Measurements from ENCODE around the gene CTNND1.
A peak's percentile ranks its signal among the peaks of the same experiment; 100 is the strongest.

CTNND1 gene

DNA sequence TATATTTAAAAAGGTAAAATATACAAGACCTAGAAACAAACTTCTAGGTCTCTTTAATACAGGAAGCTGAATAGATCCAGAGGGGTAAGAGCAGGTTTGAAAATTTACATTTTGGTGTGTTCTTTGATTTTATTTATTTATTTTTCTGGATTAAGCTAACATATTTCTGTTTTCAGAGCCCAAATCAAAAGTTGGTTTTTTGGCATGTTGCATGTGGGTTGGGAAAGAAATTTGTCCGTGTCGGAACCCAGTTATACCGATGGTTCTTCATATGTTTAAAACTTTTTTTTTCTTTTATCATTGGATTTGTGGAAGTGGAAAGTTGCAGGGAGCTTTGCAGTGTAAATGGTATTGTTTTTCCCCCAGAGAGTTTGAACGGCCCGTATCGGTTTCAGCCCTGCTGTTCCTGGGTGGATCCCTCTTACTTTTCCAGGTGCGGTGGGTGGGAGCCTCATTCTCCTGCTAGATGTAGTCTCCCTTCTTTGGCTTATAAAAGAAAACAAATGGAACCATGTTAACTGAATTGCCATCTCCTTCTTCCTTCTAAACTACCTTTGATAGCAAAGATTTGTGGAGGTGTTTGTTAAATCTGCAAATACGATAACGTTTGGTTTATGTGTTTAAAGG lies 746 bp downstream of the CTNND1 start:
- no peak for DNase-seq

DNA sequence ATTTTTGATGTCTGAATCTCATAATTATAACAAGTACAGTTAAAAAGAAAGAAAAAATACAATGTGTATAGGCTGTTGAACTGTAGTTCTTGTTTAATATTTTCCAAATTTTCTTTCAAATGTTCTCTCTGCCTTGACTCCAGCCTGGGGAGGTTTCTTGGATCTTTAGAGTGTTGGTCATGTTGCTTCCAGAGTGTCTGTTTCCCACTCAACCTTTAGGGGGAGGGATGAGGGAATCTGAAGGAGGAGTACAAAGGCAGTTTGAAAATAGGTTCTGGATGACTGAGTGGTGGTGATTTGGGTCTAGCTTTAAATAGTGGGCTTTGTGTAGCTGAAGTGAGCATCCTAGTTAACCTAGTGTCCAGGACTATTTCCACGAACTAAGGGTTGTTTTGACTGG lies 2.0 kb downstream of the CTNND1 start:
- DNase-seq: no peak

DNA sequence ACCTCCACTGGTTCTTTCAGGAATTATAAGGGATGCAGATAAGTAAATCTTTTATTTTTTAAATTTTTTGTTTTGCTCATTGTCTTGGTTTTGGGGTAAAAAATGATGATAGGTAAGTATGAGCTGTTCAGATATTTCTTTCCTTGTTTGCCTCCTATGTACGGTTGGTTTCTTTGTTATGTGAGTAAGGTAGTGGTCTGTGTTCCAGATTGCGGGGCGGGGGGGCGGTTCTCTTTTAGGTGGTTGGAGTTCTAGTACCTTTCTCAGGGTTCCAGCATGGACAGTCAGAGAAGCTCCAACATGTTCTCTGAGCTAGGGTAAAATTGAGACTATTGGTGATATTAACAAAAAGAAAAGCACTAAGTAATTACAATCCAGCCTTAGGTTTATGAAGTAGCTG lies 2.4 kb downstream of the CTNND1 start:
- DNase-seq: no peak

DNA sequence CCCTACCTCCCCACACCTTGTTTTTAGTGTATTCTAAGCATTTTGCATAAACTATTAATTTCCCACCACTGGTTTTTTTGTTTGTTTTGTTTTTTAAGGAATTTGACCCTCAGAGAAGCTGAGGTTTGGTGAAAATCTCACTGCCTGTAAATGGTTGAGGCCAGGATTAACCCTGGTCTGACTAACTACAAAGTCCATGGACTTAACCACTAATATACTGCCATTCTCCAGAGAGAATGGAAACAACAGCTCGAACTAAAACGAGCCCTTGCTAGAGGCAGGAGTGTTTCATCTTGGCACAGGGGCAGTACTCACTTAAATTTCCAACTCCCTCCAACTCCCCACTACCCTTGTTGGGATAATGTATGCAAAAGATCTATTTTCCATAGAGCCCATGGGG lies 3.0 kb downstream of the CTNND1 start:
- no peak for DNase-seq

DNA sequence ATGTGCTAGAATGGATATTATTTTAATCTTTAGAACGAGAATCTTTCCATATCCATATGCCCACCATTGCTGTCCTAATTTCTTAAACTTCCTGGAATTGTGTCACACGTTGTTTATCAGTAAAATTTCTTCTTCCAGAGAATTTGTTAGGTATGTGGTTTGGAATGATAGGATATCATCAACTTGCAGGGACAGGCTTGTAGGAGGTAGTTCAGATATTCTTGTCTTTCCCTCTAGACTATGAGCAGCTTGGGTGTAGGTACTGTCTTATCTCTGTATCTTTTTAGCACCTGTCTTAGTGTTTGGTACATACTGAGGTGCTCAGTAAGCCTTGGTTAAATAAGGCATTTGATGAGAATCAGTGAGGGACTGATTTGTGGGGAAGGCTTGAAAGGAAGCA lies 3.4 kb downstream of the CTNND1 start:
- DNase-seq: no peak

DNA sequence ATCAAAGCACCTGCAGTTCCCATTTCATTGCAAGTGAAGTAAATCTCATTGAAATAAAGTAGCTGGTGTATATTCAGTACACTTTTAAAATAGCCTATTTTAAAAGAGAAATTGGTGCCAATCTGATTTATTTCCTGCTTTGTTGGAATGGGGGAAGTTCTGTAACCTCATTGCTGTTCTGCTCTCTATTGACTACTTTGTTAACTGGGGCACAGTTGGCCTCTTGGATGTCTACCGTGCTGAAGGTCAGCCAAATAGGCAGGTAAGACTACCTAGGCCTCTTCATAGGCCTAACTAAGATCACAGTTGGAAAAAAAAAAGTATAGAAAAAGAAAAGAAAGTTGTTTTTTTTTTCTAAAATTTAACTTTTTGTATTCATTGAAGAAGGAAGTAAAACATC lies 9.2 kb downstream of the CTNND1 start:
- DNase-seq: no peak

DNA sequence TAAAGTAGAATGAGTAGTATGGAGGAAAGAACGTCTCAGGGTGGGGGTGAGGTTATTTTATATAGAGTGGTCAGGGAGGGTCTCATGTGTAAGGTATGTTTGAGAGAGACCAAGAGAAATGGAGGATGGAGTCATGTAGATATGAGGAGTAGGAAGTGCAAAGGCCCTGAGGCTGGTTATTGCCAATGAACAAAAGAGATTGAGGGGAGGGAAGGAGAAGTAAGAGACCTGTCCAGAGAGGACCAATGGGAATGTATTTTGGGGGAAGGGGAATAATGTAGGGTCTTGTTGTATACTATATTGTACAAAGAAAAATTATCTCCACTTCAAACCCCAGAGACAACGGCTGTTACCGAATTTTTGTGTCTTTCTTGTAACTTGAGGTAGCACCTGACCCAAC lies 9.8 kb downstream of the CTNND1 start:
- no peak for DNase-seq

DNA sequence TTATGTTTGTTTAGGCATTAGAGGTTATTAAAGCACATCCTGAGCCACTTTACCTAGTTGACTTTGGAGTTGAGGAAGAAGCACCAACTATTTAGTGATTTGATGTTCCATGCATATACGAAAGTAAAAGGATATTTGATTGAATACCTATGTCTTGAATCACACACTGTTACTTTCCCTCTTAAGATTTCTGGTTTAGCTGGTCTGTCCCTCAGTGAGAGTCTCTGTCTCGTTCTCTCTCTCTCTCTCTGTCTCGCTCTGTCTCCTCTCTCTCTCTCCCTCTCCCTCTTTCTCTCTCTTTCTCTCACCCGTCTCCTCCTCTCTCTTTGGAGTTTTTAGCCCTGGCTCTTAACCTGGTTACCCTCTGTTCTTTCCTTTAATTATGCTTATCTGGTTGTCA lies 11.0 kb downstream of the CTNND1 start:
- DNase-seq: no peak

DNA sequence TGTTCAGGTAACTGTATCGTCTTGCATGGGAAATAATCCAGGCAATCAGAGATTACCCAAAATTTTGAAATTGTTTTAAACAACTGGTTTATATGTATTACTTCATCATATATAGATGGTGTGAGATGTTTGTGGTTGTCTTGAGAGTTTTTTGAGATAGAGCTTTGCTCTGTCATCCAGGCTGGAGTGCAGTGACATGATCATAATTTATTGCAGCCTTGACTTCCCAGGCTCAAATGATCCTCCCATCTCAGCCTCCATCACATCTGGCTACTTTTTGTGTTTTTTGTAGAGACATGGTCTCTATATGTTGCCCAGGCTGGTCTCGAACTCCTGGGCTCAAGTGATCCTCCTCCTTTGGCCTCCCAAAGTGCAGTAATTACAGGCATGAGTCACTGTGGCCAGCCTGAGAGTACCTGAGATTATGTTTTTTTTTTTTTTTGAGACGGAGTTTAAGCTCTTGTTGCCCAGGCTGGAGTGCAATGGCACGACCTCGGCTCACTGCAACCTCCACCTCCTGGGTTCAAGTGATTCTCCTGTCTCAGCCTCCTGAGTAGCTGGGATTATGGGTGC lies 11.5 kb downstream of the CTNND1 start:
- no peak for DNase-seq

DNA sequence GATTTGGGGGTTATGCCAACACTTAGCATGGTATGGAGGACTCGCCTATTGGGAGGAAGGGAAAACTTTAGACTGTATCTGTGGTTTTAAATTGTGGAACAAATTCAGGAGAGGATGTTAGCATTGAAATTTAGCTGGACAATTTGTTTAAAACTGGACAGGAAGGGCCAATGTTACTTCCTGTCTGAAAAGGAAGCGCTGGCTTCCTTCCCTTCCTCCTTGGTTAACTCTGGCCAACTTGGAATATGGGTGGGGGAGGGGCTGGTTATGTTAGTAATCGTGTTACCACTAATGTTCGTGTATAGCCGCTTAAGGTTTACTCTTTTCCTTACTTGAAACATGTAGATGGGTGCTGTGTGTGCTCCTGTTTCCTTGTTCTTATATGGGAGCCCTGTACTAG lies 13.9 kb downstream of the CTNND1 start:
- DNase-seq: no peak

DNA sequence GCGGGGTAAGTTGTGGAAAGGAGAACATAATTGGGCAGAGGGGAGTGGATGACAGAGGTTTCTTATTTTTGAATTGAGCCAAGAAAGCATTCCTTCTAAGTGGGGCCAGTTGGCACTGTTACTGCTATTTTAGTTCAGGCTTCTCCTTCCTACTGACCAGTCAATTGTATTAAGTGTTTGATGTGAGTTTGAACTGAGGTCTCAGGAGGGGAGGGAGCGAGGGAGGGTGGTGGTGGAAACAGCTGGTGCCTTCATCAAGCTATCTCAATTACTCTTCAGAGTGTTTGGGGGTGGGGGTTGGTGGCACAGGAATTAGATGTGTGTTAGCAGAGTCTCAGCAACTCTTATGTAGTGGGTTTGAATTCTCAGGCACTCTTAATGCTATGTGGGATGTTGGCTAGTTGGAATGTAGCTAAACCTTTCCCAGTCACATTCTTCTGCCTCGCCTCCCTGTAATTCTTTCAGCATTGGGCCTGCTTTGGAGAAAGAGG lies 14.5 kb downstream of the CTNND1 start:
- no peak for DNase-seq

DNA sequence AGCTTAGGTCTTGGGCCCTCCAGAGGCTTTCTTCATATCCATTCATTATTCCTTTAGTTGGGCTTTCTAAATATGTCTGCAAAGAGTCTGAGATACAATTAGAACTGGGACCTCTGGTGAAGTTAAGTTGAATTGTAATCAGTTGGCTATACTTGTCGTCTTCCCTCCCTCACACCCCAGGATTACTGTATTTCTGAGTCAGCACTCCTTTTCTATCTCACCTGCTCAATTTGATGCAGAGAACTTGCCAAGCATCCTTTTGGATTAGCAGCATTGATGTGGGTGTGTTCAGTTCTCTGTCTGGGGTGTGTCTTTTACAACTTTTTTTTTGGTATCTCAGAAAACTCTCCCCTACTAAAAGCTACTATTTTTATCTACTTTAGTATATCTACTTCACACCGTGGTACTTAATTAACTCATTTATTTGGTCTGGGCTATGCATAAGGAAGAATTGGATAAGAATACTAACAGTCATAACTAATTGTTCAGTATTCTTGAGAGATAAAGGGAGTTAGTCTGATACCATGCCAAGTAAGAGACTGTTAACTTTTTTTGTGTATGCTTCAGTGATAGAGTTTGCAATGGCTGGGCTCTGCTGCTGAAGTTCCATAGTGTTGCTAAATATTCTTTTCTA lies 15.1 kb downstream of the CTNND1 start:
- DNase-seq: no peak

DNA sequence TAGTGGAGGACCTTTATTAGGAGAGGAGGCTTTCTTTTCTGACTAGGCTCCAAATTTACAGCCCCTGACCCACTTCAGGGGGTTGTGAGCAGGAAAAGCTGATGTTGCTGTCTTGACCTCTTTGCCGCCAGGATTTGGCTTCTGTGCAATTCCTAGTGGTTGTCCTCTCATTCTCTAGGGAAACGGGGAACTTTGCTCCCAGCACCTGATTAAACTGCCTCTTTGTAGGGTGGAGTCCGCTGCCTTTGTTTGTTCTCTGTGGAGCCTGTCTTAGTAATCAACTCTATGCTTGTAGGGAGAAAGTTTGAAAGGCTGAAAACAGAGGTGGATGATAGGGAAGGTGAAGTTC lies 16.3 kb downstream of the CTNND1 start:
- no peak for DNase-seq

DNA sequence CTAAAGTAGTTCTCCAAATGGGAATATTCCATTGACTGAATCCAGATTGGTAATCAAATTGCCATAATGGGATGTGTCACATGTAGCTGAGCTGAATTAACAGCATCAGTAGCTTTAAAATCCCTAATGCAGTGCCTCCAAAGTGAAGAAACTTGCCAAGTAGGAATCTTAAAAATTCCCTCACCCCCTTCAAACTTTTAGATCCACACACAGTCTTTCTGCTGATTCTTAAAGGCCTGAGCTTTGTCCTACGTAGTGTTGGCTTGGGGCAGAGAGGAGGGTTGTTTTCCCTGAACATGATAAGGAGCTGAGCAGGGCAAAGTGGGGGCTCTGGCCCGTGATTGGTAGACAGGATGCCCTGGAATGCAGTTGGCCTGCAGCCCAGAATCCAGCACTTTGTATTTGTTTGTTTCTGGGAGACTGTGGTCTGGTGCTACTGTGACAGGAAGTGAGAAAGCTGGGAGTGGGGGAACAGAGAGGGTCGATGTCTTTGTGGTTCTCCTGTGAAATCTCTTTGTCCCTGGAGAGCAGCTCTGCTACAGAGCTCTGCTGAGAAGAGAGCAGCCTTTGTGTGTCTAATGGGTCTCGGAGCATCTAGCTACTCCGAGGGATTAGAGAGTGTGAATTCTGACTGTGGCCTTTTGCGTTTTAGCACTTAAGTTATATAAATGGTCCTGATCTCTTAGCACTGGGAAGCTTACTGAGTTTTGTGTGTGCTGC lies 16.9 kb downstream of the CTNND1 start:
- peak; percentile 78 for DNase-seq

DNA sequence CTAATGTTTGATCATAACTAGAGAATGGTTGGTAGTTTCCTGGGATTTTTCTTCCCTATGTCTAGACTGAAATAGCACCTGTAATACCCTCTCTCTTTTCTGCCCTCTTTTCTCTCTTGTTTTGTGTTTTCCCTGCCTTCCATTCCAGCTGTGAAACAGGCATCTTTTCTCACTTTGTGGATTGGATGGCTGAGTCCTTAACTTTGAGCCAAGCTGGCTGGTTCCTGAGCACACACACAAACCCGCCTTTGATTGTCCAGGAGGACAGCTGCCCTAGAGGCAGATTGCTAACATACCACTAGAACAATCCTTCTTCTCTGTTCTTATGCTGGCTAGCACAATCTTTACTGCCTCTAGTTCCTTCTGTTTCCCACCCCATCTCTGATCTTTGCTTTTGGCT lies 17.7 kb downstream of the CTNND1 start:
- DNase-seq: no peak

DNA sequence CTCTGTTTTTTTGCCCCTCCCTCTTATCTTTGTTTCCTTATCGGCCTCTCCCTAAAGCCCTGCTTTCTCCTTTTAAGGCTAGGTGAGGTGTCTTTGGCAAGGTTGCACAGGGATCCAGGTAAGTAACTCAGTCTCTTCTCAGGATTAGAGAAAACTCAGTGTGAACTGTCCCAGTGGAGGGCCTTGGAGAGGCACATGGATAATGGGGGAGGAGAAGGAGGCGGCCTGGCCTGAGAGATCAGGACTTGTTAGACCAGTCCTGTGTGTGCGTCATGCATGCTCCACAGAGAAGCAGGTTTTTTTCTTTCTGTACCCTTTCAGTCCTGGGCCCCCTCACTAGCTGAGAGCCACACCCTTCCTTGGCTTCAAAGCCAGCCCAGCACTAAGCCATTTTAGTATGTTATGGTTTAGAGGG lies 19.9 kb downstream of the CTNND1 start:
- DNase-seq: no peak

DNA sequence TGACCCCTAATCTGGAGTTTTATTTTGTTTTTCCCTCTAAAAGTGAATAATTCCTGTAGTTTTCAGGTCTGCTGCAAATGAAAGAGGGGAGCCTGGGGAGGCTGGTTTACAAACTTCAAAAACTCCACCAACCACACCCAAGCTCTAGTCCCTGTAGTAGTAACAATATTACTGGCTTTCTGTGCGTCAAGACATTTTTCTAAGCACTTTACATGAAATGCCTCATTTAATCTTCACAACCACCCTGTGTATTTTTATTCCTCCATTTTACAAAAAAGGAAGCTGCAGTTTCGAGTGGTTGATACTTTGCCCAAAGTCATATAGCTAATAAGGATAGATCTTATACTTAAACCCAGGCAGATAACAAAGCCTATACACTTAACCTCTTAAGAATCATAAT lies 23.5 kb downstream of the CTNND1 start:
- no peak for DNase-seq

DNA sequence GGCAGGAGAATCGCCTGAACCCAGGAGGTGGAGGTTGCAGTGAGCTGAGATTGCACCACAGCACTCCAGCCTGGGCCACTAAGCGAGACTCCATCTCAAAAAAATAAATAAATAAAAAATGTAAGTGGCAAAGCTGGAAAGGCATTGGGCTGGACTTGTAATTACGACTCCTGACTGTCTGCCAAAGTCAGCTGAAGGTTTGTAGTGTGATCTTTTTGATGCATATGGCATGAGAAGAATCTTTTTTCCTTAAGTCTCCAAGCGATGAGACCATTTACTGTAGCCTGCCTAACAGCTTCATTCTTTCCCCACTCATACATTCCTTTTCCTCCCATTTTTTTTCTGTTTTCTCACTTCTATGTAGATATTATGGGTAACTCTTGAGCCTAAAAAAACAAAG lies 24.8 kb downstream of the CTNND1 start:
- DNase-seq: no peak

DNA sequence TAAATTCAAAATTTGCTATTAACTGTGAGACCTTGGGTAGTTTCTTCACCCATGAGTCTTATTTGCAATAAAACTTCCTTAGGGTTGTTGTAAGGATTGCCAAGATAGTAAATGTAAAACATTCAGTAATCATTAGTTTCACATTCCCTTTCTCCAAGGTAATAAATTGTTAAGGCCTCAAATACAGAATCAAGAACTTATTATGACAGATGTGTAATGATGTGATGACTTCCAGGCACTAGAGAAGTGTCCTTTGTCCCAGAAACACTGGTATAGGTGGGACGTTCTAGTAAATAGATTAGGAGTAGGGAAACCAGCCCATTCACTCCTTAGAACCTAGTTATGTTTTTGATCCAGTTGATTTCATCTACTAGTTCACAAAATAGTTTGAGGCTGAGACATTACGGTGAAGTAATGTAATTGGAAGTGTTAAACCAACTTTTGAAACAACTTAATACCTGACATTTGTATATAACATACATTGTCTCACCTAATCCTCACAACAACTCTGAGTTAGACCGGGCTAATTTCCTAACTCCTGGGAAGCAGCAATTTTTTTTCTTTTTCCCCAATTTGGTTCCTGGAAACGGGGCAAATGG lies 25.5 kb downstream of the CTNND1 start:
- no peak for DNase-seq

DNA sequence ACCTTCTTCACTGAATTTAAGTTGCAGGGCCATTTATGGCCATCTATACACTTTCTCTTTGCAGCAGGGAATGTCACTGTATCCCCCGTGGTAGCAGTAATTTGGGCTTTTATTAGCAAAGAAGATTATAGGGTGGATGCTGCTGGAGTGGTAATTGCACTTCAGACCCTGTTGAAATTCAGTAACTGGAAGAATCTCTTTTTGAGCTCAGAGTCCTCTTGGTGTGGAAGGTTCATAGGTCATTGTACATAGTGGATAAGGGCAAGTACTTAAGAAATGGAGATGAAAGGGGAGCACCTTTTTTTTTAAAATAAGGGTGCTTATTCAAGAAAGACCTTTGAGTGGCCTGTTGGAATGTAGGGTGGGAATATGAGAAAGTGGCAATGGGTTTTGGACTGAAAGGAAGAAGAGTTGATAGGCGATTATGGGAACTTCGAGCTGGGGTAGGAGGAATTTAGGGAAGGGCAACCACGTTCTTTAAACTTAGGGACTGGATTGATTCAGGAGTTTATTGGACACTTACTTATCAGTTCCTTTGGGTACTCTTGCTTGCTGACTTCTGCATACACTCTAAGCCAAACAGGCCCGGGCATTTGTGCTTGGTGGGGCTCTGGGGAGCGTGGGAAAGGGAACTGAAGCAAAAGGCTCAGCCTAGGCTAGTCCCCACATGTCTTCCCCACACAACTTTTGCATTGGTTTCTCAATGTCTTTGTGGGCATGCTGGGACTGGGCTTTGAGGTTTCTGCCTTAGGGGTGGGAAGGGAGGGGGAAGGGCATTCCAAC lies 26.5 kb downstream of the CTNND1 start:
- DNase-seq: no peak

DNA sequence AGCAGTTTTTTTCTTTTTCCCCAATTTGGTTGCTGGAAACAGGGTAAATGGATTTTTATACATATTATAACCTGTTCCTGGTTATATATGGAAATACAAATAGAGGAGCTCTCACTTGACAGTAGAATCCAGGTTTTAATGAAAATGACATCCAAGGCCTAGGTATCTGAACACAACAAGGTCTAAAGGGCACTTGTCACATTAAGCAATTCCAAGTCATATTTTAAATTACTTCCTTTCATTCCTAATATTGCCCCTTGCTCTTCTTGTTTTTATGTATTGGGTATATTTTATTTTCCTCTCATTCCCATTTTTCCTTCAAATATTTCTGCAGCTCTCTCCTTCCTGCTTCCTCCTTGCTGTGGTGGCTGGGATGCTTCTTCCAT lies 27.1 kb downstream of the CTNND1 start:
- DNase-seq: no peak

DNA sequence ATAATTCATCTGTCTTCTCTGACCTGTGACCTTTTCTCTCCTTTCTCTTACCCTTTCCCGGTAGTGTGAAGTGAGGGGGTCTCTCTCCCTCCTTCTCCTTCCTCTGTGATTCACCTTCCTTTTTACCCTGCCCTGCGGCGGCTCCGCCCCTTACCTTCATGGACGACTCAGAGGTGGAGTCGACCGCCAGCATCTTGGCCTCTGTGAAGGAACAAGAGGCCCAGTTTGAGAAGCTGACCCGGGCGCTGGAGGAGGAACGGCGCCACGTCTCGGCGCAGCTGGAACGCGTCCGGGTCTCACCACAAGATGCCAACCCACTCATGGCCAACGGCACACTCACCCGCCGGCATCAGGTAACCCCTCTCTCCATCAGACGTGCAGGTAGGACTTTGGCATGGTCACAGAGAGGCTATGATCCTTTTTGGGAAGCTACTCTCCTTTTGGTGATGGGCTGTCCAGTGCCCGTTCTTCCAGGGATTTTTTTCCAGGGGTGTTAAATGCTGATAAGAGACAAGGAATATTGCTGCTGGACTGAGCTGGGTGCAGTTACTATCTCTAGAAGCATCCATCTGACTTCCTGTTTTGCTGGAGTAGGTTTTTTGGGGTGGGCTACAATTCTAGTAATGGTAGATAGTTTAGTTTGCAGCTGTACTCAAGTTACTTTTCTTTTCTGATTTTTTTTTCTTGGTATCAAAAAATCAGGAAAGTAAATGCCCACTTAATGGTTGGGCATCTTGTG lies 29.9 kb downstream of the CTNND1 start:
- no peak for DNase-seq

Measured in T1000 (cell line).